GM23338 (cell line): Measurements from ENCODE around the gene GALNT16.

Experiments used
- EZH2 ChIP-seq: fragments of 200-600 bp; sonication (generic); IDR thresholded peaks from one replicate; pipeline ENCODE4 v1.8.0; 2017; ENCODE audit warnings: antibody characterized with exemption, mild to moderate bottlenecking, low read depth; ENCODE audit not compliant: unreplicated experiment
- EZH2phosphoT487 ChIP-seq: fragments of 200-600 bp; sonication (generic); IDR thresholded peaks from one replicate; pipeline ENCODE4 v1.8.1; 2018; ENCODE audit warnings: antibody characterized with exemption; ENCODE audit not compliant: unreplicated experiment
- JUNB ChIP-seq: IDR thresholded peaks from one replicate; pipeline ENCODE4 v1.6.1; 2016; ENCODE audit warnings: antibody characterized with exemption; ENCODE audit not compliant: unreplicated experiment
- NANOG ChIP-seq: IDR thresholded peaks from 2 replicates; pipeline ENCODE4 v1.6.1; 2016; ENCODE audit warnings: antibody characterized with exemption, borderline replicate concordance
- POLR2AphosphoS5 ChIP-seq: IDR thresholded peaks from 2 replicates; pipeline ENCODE4 v1.6.1; 2016; ENCODE audit warnings: antibody characterized with exemption, low read depth
- TF ChIP-seq, protein P1 (sequence below), 2 experiments: fragments of 200-600 bp in 1 of 2; sonication (generic) in 1 of 2; conservative IDR thresholded peaks; 2 replicates each; pipeline versions ENCODE4 v1.5.1 to v1.6.1; 2016 to 2017; ENCODE audit warnings: antibody characterized with exemption in 2 of 2, low read depth in 2 of 2, mild to moderate bottlenecking in 2 of 2, moderate library complexity in 1 of 2
- TF ChIP-seq, protein P2 (sequence below): IDR thresholded peaks from one replicate; pipeline ENCODE4 v1.6.1; 2018; ENCODE audit warnings: antibody characterized with exemption; ENCODE audit not compliant: unreplicated experiment
- TF ChIP-seq, protein P3 (sequence below): fragments of 250-450 bp; sonication (Bioruptor Pico); IDR thresholded peaks from 2 replicates; pipeline ENCODE4 v1.5.0; 2020; ENCODE audit warnings: mild to moderate bottlenecking, moderate library complexity
- TF ChIP-seq, protein P4 (sequence below): IDR thresholded peaks from 2 replicates; pipeline ENCODE4 v1.6.1; 2016; ENCODE audit warnings: antibody characterized with exemption

DNA sequence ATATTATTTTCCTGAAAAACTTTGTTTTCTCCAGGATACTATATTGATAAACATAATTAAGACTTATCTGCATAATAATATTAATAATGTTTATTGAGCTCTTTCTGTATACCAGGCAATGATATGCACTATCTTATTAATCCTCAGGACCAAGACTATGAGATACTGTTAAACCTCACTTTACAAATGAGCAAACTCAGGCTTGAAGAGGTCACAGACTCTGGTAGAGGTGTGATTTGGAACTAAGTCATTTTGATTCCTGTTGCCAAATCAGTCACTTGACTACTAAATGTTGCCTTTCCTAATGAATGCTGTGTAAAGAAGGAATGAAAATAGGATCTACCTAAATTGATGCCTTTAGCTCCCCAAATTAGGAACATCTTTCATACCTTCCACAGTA lies 145.8 kb downstream of the GALNT16 start:
- TF ChIP-seq, protein P1, sequence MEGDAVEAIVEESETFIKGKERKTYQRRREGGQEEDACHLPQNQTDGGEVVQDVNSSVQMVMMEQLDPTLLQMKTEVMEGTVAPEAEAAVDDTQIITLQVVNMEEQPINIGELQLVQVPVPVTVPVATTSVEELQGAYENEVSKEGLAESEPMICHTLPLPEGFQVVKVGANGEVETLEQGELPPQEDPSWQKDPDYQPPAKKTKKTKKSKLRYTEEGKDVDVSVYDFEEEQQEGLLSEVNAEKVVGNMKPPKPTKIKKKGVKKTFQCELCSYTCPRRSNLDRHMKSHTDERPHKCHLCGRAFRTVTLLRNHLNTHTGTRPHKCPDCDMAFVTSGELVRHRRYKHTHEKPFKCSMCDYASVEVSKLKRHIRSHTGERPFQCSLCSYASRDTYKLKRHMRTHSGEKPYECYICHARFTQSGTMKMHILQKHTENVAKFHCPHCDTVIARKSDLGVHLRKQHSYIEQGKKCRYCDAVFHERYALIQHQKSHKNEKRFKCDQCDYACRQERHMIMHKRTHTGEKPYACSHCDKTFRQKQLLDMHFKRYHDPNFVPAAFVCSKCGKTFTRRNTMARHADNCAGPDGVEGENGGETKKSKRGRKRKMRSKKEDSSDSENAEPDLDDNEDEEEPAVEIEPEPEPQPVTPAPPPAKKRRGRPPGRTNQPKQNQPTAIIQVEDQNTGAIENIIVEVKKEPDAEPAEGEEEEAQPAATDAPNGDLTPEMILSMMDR (conservative IDR thresholded peaks at IDR 0.05; ENCODE audit: low read depth in 2 of 2) = no peak
- TF ChIP-seq EZH2phosphoT487 (no peak), POLR2AphosphoS5 (no peak), JUNB (no peak), EZH2 (no peak), NANOG (no peak)
- TF ChIP-seq, protein P2, sequence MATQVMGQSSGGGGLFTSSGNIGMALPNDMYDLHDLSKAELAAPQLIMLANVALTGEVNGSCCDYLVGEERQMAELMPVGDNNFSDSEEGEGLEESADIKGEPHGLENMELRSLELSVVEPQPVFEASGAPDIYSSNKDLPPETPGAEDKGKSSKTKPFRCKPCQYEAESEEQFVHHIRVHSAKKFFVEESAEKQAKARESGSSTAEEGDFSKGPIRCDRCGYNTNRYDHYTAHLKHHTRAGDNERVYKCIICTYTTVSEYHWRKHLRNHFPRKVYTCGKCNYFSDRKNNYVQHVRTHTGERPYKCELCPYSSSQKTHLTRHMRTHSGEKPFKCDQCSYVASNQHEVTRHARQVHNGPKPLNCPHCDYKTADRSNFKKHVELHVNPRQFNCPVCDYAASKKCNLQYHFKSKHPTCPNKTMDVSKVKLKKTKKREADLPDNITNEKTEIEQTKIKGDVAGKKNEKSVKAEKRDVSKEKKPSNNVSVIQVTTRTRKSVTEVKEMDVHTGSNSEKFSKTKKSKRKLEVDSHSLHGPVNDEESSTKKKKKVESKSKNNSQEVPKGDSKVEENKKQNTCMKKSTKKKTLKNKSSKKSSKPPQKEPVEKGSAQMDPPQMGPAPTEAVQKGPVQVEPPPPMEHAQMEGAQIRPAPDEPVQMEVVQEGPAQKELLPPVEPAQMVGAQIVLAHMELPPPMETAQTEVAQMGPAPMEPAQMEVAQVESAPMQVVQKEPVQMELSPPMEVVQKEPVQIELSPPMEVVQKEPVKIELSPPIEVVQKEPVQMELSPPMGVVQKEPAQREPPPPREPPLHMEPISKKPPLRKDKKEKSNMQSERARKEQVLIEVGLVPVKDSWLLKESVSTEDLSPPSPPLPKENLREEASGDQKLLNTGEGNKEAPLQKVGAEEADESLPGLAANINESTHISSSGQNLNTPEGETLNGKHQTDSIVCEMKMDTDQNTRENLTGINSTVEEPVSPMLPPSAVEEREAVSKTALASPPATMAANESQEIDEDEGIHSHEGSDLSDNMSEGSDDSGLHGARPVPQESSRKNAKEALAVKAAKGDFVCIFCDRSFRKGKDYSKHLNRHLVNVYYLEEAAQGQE = no peak
- TF ChIP-seq, protein P3, sequence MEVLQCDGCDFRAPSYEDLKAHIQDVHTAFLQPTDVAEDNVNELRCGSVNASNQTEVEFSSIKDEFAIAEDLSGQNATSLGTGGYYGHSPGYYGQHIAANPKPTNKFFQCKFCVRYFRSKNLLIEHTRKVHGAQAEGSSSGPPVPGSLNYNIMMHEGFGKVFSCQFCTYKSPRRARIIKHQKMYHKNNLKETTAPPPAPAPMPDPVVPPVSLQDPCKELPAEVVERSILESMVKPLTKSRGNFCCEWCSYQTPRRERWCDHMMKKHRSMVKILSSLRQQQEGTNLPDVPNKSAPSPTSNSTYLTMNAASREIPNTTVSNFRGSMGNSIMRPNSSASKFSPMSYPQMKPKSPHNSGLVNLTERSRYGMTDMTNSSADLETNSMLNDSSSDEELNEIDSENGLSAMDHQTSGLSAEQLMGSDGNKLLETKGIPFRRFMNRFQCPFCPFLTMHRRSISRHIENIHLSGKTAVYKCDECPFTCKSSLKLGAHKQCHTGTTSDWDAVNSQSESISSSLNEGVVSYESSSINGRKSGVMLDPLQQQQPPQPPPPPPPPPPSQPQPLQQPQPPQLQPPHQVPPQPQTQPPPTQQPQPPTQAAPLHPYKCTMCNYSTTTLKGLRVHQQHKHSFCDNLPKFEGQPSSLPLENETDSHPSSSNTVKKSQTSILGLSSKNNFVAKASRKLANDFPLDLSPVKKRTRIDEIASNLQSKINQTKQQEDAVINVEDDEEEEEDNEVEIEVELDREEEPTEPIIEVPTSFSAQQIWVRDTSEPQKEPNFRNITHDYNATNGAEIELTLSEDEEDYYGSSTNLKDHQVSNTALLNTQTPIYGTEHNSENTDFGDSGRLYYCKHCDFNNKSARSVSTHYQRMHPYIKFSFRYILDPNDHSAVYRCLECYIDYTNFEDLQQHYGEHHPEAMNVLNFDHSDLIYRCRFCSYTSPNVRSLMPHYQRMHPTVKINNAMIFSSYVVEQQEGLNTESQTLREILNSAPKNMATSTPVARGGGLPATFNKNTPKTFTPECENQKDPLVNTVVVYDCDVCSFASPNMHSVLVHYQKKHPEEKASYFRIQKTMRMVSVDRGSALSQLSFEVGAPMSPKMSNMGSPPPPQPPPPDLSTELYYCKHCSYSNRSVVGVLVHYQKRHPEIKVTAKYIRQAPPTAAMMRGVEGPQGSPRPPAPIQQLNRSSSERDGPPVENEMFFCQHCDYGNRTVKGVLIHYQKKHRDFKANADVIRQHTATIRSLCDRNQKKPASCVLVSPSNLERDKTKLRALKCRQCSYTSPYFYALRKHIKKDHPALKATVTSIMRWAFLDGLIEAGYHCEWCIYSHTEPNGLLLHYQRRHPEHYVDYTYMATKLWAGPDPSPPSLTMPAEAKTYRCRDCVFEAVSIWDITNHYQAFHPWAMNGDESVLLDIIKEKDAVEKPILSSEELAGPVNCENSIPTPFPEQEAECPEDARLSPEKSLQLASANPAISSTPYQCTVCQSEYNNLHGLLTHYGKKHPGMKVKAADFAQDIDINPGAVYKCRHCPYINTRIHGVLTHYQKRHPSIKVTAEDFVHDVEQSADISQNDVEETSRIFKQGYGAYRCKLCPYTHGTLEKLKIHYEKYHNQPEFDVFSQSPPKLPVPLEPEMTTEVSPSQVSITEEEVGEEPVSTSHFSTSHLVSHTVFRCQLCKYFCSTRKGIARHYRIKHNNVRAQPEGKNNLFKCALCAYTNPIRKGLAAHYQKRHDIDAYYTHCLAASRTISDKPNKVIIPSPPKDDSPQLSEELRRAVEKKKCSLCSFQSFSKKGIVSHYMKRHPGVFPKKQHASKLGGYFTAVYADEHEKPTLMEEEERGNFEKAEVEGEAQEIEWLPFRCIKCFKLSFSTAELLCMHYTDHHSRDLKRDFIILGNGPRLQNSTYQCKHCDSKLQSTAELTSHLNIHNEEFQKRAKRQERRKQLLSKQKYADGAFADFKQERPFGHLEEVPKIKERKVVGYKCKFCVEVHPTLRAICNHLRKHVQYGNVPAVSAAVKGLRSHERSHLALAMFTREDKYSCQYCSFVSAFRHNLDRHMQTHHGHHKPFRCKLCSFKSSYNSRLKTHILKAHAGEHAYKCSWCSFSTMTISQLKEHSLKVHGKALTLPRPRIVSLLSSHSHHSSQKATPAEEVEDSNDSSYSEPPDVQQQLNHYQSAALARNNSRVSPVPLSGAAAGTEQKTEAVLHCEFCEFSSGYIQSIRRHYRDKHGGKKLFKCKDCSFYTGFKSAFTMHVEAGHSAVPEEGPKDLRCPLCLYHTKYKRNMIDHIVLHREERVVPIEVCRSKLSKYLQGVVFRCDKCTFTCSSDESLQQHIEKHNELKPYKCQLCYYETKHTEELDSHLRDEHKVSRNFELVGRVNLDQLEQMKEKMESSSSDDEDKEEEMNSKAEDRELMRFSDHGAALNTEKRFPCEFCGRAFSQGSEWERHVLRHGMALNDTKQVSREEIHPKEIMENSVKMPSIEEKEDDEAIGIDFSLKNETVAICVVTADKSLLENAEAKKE = no peak
- TF ChIP-seq, protein P4, sequence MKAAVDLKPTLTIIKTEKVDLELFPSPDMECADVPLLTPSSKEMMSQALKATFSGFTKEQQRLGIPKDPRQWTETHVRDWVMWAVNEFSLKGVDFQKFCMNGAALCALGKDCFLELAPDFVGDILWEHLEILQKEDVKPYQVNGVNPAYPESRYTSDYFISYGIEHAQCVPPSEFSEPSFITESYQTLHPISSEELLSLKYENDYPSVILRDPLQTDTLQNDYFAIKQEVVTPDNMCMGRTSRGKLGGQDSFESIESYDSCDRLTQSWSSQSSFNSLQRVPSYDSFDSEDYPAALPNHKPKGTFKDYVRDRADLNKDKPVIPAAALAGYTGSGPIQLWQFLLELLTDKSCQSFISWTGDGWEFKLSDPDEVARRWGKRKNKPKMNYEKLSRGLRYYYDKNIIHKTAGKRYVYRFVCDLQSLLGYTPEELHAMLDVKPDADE = no peak
